ENCODE measurements around the gene BTBD1.

BTBD1 gene

DNA sequence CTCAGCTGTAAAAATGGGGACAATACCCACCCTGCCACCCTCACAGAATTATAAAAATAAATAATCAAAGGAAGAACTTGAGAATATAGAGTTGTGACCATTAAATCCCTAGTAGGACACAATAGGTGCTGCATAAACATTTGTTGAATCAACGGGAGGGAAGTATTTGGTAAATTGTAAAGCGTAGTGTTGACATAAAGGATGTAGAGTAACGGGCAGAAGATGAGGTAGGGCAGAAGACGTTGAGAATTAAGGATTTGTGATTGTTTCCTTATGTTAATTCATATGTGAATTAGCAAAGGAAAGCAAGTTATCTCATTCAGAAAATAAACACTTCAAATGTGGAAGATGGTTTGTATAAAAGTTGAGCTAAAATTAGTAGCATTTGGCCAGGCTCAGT is 73.9 kb downstream of the BTBD1 start:
- H3K4me3 ChIP-seq (ENCODE audit: low read depth, low read length) = no peak overlapping the region
- TF ChIP-seq, protein P1, sequence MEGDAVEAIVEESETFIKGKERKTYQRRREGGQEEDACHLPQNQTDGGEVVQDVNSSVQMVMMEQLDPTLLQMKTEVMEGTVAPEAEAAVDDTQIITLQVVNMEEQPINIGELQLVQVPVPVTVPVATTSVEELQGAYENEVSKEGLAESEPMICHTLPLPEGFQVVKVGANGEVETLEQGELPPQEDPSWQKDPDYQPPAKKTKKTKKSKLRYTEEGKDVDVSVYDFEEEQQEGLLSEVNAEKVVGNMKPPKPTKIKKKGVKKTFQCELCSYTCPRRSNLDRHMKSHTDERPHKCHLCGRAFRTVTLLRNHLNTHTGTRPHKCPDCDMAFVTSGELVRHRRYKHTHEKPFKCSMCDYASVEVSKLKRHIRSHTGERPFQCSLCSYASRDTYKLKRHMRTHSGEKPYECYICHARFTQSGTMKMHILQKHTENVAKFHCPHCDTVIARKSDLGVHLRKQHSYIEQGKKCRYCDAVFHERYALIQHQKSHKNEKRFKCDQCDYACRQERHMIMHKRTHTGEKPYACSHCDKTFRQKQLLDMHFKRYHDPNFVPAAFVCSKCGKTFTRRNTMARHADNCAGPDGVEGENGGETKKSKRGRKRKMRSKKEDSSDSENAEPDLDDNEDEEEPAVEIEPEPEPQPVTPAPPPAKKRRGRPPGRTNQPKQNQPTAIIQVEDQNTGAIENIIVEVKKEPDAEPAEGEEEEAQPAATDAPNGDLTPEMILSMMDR (conservative IDR thresholded peaks at IDR 0.05; ENCODE audit: low read depth, low read length) = no peak
- no peak for DNase-seq (ENCODE audit: low read depth)

DNA sequence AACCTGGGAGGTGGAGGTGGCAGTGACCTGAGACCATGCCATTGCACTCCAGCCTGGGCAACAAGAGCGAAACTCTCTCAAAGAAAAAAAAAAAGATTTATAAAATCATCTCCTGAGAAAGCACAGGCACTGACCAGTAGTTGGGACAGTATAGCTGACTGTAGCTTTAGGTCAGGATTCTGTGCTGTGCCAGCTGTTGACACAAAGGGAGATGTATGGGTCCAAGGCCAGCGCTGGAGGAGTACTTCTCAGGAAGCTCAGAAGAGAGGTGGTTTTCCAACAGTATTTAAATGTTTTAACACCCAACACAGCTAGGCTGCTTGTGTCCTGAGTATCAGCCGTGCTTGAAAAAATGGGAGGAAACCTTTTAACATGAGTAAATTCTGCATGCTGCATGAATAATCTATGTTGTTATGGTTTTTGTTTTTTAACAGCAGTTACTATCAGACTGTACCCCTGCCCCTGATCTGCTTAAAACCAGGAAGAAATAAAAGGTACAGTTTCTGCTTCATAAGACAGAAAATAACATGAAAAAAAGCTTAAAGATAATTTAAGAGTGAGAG is 74.5 kb downstream of the BTBD1 start:
- DNase-seq (ENCODE audit: low read depth) = no peak
- TF ChIP-seq, protein P1 (conservative IDR thresholded peaks at IDR 0.05; ENCODE audit: low read depth, low read length) = no peak
- H3K4me3 ChIP-seq (ENCODE audit: low read depth, low read length) = no peak overlapping the region

DNA sequence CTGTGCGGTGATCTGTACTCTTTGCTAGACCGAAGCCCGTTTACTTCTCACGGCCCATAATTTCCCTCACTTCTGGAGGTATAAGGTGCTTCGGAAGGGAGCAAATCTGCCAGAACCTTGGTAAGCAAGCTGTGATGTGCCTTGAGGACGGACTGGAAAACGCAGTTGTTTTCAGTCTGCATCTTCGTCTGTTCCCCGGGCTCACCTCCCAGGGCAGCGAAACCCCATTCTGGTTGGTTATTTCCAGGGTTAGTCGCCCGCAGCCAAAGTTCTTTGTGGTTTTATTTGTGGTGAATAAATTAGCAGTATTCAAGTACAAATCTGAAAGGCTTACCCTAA is 80.6 kb downstream of the BTBD1 start:
- H3K4me3 ChIP-seq (ENCODE audit: low read depth, low read length) = peak overlapping the region; percentile 68
- peak; percentile 32 for DNase-seq (ENCODE audit: low read depth)
- TF ChIP-seq, protein P1 (conservative IDR thresholded peaks at IDR 0.05; ENCODE audit: low read depth, low read length) = no peak

DNA sequence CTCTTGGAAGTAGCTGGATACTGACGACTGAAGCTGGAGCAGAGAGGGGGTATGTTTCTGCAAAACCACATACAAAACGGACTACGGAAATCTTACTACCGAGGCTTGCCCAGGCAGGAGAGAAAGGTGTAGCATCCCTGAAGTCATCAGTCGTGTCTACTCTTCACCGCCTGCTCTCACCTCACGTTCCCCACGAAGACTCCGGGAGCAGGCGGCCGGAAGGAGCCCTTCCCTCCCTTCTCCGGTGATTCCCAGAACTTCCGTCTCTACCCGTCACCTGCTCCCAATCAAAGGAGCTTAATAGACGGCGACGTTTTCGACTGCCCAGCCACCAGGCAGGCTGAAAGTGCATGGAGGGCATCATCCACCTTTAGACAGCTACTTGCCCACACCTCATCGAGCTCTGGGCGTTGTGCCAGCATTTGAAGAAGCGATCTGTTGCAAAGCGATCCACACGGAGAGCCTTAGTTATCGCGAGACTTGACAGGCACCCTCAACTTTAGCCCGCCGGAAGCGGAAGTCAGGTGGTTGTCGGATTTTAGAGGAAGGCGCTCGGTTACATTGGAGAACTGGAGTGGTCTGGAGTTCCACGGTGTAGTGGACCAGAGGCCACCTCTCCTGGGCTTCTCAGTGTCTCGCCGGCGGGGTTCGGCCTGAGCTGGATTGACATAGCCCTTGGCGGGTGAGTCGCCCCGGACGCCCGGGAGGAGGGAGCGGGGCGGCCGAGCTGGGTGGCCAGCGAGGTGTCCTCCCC is 81.2 kb downstream of the BTBD1 start, which contains the start of gene RAMAC:
TSS of gene RAMAC (plus strand) at position 523 of the 754 bp plus-strand sequence. CDS start 2,809 bp downstream, outside the sequence.
- DNase-seq (ENCODE audit: low read depth) = peak; percentile 97
- H3K4me3 ChIP-seq (ENCODE audit: low read depth, low read length) = peak within 1 kb of the TSS; percentile 68
- TF ChIP-seq, protein P1 (conservative IDR thresholded peaks at IDR 0.05; ENCODE audit: low read depth, low read length) = no peak

DNA sequence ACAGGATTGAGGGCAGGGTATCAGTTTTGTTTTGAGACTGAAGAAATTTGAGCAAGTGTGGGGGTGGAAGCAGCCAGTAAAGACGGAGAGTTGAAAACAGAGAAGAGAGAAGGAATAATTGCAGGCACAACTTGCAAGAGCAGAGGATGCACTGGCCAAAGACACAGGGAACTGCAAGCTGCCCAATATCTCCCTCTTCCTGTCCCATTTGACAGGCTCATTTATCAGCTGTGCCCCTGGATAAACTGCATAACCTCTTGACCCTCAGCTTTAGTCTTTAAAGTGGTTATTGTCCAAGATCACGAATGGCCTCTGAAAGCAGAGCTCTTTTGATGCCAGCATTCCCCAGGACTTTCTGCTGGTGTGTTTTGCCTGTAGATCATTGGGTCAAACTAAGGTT is 86.1 kb downstream of the BTBD1 start:
- H3K4me3 ChIP-seq (ENCODE audit: low read depth, low read length) = no peak overlapping the region
- TF ChIP-seq, protein P1 (conservative IDR thresholded peaks at IDR 0.05; ENCODE audit: low read depth, low read length) = no peak
- DNase-seq (ENCODE audit: low read depth) = no peak

DNA sequence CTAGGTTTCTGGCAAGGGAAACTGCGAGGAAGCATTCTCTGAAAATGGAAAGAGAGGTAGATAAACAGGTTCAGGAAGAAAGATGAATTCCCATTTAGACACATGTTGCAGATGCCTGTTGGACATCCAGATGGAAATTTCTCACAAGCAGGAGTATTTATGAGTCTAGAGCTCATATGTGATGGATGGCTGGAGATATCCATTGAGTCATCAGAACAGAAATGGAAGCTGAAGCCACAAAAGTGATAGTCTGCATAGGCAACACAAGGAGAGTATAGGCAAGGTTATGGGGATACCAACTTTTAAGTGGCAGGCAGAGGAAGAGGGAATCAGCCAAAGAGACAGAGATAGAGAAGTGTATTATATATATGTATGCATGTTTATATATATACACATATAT is 87.3 kb downstream of the BTBD1 start:
- no peak for DNase-seq (ENCODE audit: low read depth)
- TF ChIP-seq, protein P1 (conservative IDR thresholded peaks at IDR 0.05; ENCODE audit: low read depth, low read length) = no peak
- H3K4me3 ChIP-seq (ENCODE audit: low read depth, low read length) = no peak overlapping the region

DNA sequence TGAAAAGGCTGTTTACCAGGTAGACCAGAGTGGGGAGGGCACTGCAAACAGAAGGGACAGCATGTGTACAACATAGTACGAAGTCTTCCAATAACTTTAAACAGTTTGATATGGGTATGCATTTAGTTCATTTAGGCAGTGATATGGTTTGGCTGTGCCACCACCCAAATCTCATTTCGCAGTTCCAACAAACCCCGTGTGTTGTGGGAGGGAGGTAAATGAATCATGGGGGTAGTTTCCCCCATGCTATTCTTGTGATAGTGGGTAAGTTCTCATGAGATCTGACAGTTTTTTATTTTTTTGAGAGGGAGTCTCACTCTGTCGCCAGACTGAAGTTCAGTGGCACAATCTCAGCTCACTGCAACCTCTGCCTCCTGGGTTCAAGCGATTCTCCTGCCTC is 88.6 kb downstream of the BTBD1 start:
- TF ChIP-seq, protein P1 (conservative IDR thresholded peaks at IDR 0.05; ENCODE audit: low read depth, low read length) = no peak
- no peak for DNase-seq (ENCODE audit: low read depth)
- H3K4me3 ChIP-seq (ENCODE audit: low read depth, low read length) = no peak overlapping the region

Measured in choroid plexus epithelial cell (primary cell).